ENCODE results near the gene CCDC146. TPM values are rescaled to one million over a fixed set of nuclear protein-coding genes. Genes with fewer than 3 reads are reported as not detected.

Gene CCDC146
- total RNA-seq, 1 experiment from 2014 or later = 1.1 TPM

GRCh38 chr7:77266291-77266794, 143.9 kb downstream of the CCDC146 start (continued):
- TF ChIP-seq FOXP1 (CRISPR knock-in tag; IDR thresholded peaks at IDR 0.05; ENCODE audit: borderline replicate concordance) (no peak), MXD4 (CRISPR knock-in tag; IDR thresholded peaks at IDR 0.05; ENCODE audit: borderline replicate concordance) (no peak), IRF2 (CRISPR knock-in tag; IDR thresholded peaks at IDR 0.05; ENCODE audit: borderline replicate concordance, low read depth) (no peak), ZBTB43 (CRISPR knock-in tag; IDR thresholded peaks at IDR 0.05) (no peak), NFE2L1 (CRISPR knock-in tag; IDR thresholded peaks at IDR 0.05) (no peak), ZNF532 (CRISPR knock-in tag; IDR thresholded peaks at IDR 0.05; ENCODE audit: borderline replicate concordance) (no peak)

DNA sequence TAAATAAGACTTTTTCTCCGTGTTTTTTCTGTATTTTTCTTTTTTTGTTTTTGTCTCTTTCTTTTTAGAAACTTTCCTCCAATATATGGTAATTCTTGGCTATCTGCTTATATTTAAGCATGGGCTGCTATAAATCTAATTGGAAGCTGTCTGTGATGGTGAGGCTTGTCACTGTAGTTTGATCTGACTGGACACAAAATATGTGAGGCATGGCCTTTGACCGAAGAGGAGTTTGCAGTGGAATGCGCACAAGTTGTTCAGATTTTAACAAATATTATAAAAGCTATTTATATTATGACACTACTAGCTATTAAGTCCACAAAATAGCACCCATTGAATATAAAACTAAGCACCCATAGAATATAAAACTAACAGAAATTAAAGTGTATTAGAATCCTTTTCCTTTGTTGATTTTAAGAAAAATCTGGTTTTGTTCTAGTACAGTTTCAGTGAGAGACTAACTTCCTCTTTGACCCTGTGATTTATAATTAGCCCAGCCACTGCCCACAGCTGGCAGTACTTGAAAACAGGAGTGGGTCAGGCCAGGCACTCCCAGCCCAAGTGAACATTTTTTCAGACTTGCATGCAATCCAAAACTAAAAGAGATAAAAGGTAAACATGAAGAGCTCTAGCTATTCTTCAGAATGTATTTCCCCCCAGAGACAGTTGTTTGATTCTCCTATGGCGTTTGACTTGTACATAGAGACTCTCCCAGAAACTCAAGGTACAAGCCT, 147.1 kb downstream of the CCDC146 start:
- Mint-ChIP-seq H3K27ac (no peak overlapping the region), H3K27me3 (ENCODE audit: low read depth) (peaks cover 2% of the 10 kb centered on the region; the same call in 1 of the 2 replicates), H3K36me3 (no peaks in the 10 kb centered on the region), H3K4me3 (no peak overlapping the region), H3K9me3 (no peaks in the 10 kb centered on the region), H3K4me1 (no peaks in the 10 kb centered on the region)
- CTCF ChIA-PET = interaction anchor here (1.3 to 2.7 kb wide), 2 partner anchors 12 to 23 kb away, joined by 3 to 11 read pairs; no protein-coding TSS in a partner anchor
- no peak for ATAC-seq
- DNase-seq (ENCODE audit: low spot score) = no peak
- POLR2A ChIA-PET = no interaction called here
- no peak for TF ChIP-seq JAZF1 (CRISPR knock-in tag; IDR thresholded peaks at IDR 0.05)
- no peak for TF ChIP-seq STAT6 (CRISPR knock-in tag; conservative IDR thresholded peaks at IDR 0.05; ENCODE audit: low read depth)
- TF ChIP-seq ZNF532 (CRISPR knock-in tag; IDR thresholded peaks at IDR 0.05; ENCODE audit: borderline replicate concordance) = no peak
- no peak for TF ChIP-seq MLX (CRISPR knock-in tag; IDR thresholded peaks at IDR 0.05)
- TF ChIP-seq ETV6 (CRISPR knock-in tag; IDR thresholded peaks at IDR 0.05) = no peak
- TF ChIP-seq PRRX2 (CRISPR knock-in tag; IDR thresholded peaks at IDR 0.05) = no peak
- TF ChIP-seq ELF4 (CRISPR knock-in tag; IDR thresholded peaks at IDR 0.05; ENCODE audit: low read depth) = no peak
- TF ChIP-seq NFATC4 (CRISPR knock-in tag; IDR thresholded peaks at IDR 0.05) = no peak
- TF ChIP-seq MYBL2 (CRISPR knock-in tag; IDR thresholded peaks at IDR 0.05) = no peak
- TF ChIP-seq ZNF263 (CRISPR knock-in tag; IDR thresholded peaks at IDR 0.05; ENCODE audit: low read depth) = no peak
- no peak for TF ChIP-seq ZBTB21 (CRISPR knock-in tag; IDR thresholded peaks at IDR 0.05; ENCODE audit: borderline replicate concordance)
- TF ChIP-seq, protein P1, sequence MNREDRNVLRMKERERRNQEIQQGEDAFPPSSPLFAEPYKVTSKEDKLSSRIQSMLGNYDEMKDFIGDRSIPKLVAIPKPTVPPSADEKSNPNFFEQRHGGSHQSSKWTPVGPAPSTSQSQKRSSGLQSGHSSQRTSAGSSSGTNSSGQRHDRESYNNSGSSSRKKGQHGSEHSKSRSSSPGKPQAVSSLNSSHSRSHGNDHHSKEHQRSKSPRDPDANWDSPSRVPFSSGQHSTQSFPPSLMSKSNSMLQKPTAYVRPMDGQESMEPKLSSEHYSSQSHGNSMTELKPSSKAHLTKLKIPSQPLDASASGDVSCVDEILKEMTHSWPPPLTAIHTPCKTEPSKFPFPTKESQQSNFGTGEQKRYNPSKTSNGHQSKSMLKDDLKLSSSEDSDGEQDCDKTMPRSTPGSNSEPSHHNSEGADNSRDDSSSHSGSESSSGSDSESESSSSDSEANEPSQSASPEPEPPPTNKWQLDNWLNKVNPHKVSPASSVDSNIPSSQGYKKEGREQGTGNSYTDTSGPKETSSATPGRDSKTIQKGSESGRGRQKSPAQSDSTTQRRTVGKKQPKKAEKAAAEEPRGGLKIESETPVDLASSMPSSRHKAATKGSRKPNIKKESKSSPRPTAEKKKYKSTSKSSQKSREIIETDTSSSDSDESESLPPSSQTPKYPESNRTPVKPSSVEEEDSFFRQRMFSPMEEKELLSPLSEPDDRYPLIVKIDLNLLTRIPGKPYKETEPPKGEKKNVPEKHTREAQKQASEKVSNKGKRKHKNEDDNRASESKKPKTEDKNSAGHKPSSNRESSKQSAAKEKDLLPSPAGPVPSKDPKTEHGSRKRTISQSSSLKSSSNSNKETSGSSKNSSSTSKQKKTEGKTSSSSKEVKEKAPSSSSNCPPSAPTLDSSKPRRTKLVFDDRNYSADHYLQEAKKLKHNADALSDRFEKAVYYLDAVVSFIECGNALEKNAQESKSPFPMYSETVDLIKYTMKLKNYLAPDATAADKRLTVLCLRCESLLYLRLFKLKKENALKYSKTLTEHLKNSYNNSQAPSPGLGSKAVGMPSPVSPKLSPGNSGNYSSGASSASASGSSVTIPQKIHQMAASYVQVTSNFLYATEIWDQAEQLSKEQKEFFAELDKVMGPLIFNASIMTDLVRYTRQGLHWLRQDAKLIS (CRISPR knock-in tag; IDR thresholded peaks at IDR 0.05; ENCODE audit: borderline replicate concordance) = no peak

Measured in WTC11 (cell line).